Fibroblast of lung (primary cell): ENCODE results near the gene LDLRAD1. TPM values are rescaled to one million over a fixed set of nuclear protein-coding genes. Genes with fewer than 3 reads are reported as not detected.
A peak's percentile ranks its signal among the peaks of the same experiment; 100 is the strongest.
"Not testable (repeated sequence)": the region's sequence is repeated elsewhere in the genome, so short reads cannot be mapped to it uniquely, and the experiment has no call there.

Source experiments
- DNase-seq, 2 donors: peaks; one replicate each; pipeline versions ENCODE4 v3.0.0 to v3.0.0-alpha.2; 2010; ENCODE audit warnings: low read depth in 2 of 2
- H2AFZ ChIP-seq: 2 replicates; pipeline ENCODE4 v1.5.1; 2012; ENCODE audit warnings: low read length, control low read depth, inconsistent platforms
- H3K27ac ChIP-seq: 2 replicates; pipeline ENCODE4 v1.5.1; 2011; ENCODE audit warnings: low read length, control low read depth; ENCODE audit not compliant: insufficient read depth
- H3K27me3 ChIP-seq: 2 replicates; pipeline ENCODE4 v1.5.1; 2011; ENCODE audit warnings: mild to moderate bottlenecking, low read length; ENCODE audit not compliant: control insufficient read depth, insufficient read depth
- H3K36me3 ChIP-seq: 2 replicates; pipeline ENCODE4 v1.5.1; 2011; ENCODE audit warnings: low read length; ENCODE audit not compliant: control insufficient read depth, insufficient read depth
- H3K4me1 ChIP-seq: 2 replicates; pipeline ENCODE4 v1.5.1; 2011; ENCODE audit warnings: low read length; ENCODE audit not compliant: control insufficient read depth, insufficient read depth; ENCODE audit errors: extremely low read depth
- H3K4me2 ChIP-seq: 2 replicates; pipeline ENCODE4 v1.5.1; 2011; ENCODE audit warnings: low read length, control low read depth; ENCODE audit not compliant: insufficient read depth; ENCODE audit errors: extremely low read depth
- H3K4me3 ChIP-seq, 4 experiments: fragments of 200-600 bp in 1 of 4; sonication (generic) in 1 of 4; replicated peaks in 1 of 4; 2 replicates each; pipeline ENCODE4 v1.5.1; 2011 to 2016; ENCODE audit warnings: low read length in 4 of 4, low read depth in 3 of 4, mild to moderate bottlenecking in 3 of 4, control low read depth in 2 of 4, inconsistent platforms in 1 of 4, mixed read lengths in 1 of 4; ENCODE audit not compliant: insufficient read depth in 1 of 4; ENCODE audit errors: control extremely low read depth in 1 of 4
- H3K79me2 ChIP-seq: 2 replicates; pipeline ENCODE4 v1.5.1; 2012; ENCODE audit warnings: mild to moderate bottlenecking, low read length, inconsistent platforms; ENCODE audit not compliant: control insufficient read depth, insufficient read depth
- H3K9ac ChIP-seq: 2 replicates; pipeline ENCODE4 v1.5.1; 2011; ENCODE audit warnings: mild to moderate bottlenecking, low read length, control low read depth; ENCODE audit not compliant: insufficient read depth
- H3K9me3 ChIP-seq: 2 replicates; pipeline ENCODE4 v1.5.1; 2012; ENCODE audit warnings: low read depth, low read length; ENCODE audit not compliant: control insufficient read depth, insufficient read depth
- H4K20me1 ChIP-seq: 2 replicates; pipeline ENCODE4 v1.5.1; 2011; ENCODE audit warnings: low read length; ENCODE audit not compliant: control insufficient read depth, insufficient read depth; ENCODE audit errors: extremely low read depth
- EZH2 ChIP-seq: IDR thresholded peaks from 2 replicates; pipeline ENCODE4 v1.5.1; 2012; ENCODE audit warnings: low read length, control low read depth, mild to moderate bottlenecking; ENCODE audit errors: missing control alignments
- polyA plus RNA-seq, 2 donors: library from polyadenylated mRNA; depleted of rRNA in 1 of 2; stranded (reverse) in 1 of 2; unstranded in 1 of 2; fragments of >200 nt; gene quantifications; 2 replicates each; pipeline ENCODE4 v1.2.1, GENCODE V29; 2011 to 2012; ENCODE audit warnings: missing spikeins in 1 of 2
- total RNA-seq: library from RNA; depleted of rRNA; stranded (reverse); fragments of >200 nt; gene quantifications from 2 replicates; pipeline ENCODE4 v1.2.1, GENCODE V29; 2014
- TF ChIP-seq, protein P1 (sequence below), 2 donors: IDR thresholded peaks in 1 of 2; conservative IDR thresholded peaks in 1 of 2; 1 replicate in 1 of 2; 2 replicates in 1 of 2; pipeline ENCODE4 v1.5.1; 2011 to 2012; ENCODE audit warnings: low read length in 2 of 2, control low read depth in 1 of 2, inconsistent platforms in 1 of 2, low read depth in 1 of 2, mild to moderate bottlenecking in 1 of 2

LDLRAD1 gene
- total and polyA plus RNA-seq, 2 donors (not counting 1 experiment from before 2014, with no cell fraction given), result not detected

DNA sequence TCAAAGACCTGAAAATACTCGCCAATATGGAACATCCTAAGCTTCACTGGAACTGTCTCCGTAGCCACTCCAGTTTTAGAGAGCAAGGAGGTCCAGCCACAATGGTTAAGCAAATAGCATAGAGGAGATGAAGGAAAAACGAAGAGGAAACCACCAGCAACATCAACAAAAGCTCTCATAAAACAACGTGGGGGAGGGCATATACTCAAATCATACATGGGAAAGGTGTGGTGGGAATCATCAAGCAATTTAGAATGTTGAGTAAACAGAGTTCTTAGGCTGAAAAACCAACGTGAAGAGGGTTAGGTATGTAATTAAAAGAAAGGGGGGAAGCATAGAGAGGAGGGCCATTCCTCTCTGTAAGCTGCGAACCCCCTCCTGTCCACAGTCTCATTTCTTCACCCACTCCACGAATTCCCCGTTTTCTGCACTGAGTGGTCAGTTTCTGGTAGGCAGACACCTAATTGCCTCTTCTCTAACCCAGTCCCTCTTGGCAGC, 34.0 kb upstream of the LDLRAD1 start:
- Histone ChIP-seq H3K79me2 (peaks cover 50% of the 10 kb centered on the region), H3K4me2 (peak overlapping the region; percentile 81), H3K27me3 (no peaks in the 10 kb centered on the region), H4K20me1 (no peaks in the 10 kb centered on the region), H3K9ac (peak overlapping the region; percentile 85), H3K4me1 (peaks cover 2% of the 10 kb centered on the region), H3K27ac (peak overlapping the region; percentile 93), H3K36me3 (no peaks in the 10 kb centered on the region), H2AFZ (peak overlapping the region; percentile 92), H3K9me3 (no peaks in the 10 kb centered on the region), H3K4me3 (peak overlapping the region; percentile 78 to 94 (median 91))
- peak; percentile 3 to 13 for DNase-seq
- TF ChIP-seq, protein P1, sequence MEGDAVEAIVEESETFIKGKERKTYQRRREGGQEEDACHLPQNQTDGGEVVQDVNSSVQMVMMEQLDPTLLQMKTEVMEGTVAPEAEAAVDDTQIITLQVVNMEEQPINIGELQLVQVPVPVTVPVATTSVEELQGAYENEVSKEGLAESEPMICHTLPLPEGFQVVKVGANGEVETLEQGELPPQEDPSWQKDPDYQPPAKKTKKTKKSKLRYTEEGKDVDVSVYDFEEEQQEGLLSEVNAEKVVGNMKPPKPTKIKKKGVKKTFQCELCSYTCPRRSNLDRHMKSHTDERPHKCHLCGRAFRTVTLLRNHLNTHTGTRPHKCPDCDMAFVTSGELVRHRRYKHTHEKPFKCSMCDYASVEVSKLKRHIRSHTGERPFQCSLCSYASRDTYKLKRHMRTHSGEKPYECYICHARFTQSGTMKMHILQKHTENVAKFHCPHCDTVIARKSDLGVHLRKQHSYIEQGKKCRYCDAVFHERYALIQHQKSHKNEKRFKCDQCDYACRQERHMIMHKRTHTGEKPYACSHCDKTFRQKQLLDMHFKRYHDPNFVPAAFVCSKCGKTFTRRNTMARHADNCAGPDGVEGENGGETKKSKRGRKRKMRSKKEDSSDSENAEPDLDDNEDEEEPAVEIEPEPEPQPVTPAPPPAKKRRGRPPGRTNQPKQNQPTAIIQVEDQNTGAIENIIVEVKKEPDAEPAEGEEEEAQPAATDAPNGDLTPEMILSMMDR (conservative IDR thresholded peaks at IDR 0.05 in 1 of 2, IDR thresholded peaks at IDR 0.05 in 1 of 2; ENCODE audit: low read depth in 1 of 2, low read length in 2 of 2), result no peak
- no peak for TF ChIP-seq EZH2

DNA sequence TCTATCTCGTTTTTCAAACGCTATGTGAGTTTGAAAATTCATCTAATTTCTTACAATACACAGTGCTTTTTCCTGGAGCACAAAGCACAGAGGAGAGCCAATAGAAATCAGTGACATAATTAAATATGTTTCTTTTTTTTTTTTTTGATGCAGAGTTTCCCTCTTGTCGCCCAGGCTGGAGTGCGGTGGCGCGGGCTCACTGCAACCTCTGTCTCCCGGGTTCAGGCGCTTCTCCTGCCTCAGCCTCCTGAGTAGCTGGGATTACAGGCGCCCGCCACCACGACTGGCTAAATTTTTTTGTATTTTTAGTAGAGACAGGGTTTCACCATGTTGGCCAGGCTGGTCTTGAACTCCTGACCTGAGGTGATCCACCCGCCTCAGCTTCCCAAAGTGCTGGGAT, 32.4 kb upstream of the LDLRAD1 start:
- not testable (repeated sequence) for H3K4me2 ChIP-seq, H3K4me3 ChIP-seq, H2AFZ ChIP-seq, H4K20me1 ChIP-seq, H3K27me3 ChIP-seq, H3K9me3 ChIP-seq, H3K4me1 ChIP-seq, DNase-seq, H3K36me3 ChIP-seq, H3K9ac ChIP-seq, H3K27ac ChIP-seq
- H3K79me2 ChIP-seq, result peaks cover 56% of the 10 kb centered on the region

DNA sequence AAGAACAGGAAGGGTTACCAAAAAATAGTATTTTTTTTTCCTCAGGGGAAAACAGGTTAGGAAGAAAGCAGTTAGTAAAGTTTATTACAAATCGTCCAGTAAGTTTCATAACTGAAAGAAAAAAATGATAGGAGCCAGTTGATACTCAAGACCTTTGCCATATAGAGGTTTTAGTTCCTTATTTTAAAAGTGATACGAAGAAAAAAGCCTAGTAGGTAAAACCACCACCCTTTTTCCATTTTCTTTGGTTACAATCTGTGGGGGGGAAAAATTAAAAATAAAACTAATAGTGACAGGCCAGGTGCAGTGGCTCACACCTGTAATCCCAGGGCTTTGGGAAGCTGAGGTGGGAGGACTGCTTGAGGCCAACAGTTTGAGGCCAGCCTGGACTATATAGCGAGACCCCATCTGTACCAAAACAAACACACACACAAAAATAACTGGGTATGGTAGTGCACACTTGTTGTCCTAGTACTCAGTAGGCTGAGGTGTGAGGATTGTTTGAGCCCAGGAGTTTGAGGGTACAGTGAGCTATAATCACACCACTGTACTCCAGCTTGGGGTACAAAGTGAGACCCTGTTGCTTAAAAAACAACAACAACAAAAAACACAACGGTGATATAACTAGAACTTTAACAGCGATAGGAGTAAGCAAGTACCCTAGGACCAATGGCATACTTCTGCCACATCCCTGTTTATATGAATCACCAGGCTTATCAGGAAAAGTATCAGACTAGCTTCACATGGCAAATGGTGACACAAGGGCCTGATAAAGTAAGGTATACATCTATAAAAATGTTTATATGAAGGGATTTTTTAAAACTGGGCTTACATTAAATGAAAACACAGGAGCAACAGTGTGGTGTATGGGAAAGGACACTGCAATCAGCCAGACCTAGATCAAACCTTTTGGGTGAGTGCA, 29.7 kb upstream of the LDLRAD1 start:
- H3K4me2 ChIP-seq, result no peak overlapping the region

More for the DNA sequence above, 29.7 kb upstream of the LDLRAD1 start:
- Histone ChIP-seq H3K4me1 (peaks cover 2% of the 10 kb centered on the region), H4K20me1 (no peaks in the 10 kb centered on the region), H3K79me2 (peaks cover 56% of the 10 kb centered on the region), H3K9me3 (no peaks in the 10 kb centered on the region), H3K4me3 (no peak overlapping the region), H3K9ac (no peak overlapping the region), H3K36me3 (no peaks in the 10 kb centered on the region), H2AFZ (no peak overlapping the region), H3K27me3 (no peaks in the 10 kb centered on the region), H3K27ac (no peak overlapping the region)
- TF ChIP-seq EZH2, result no peak
- TF ChIP-seq, protein P1 (conservative IDR thresholded peaks at IDR 0.05 in 1 of 2, IDR thresholded peaks at IDR 0.05 in 1 of 2; ENCODE audit: low read depth in 1 of 2, low read length in 2 of 2), result no peak
- DNase-seq, result peak in 1 of 2 donors; percentile 30
